Inflammatory macrophage (primary cell): ENCODE results near the gene PAK5.
A peak's percentile ranks its signal among the peaks of the same experiment; 100 is the strongest.

Source experiments
- DNase-seq, 2 donors: peaks; one replicate each; pipeline ENCODE4 v3.0.0-alpha.2; 2020 to 2022

Gene PAK5

GRCh38 chr20:9775176-9775575, 63.7 kb downstream of the PAK5 start:
- DNase-seq = no peak

GRCh38 chr20:9769954-9770353, 68.9 kb downstream of the PAK5 start:
- DNase-seq = no peak

GRCh38 chr20:9761476-9761875, 77.4 kb downstream of the PAK5 start:
- DNase-seq = no peak

GRCh38 chr20:9759392-9759791, 79.5 kb downstream of the PAK5 start:
- DNase-seq = no peak

- DNase-seq = no peak
Observed at GRCh38 chr20:9758752-9759151, 80.1 kb downstream of the PAK5 start.

- DNase-seq = no peak
Observed at GRCh38 chr20:9756660-9757059, 82.2 kb downstream of the PAK5 start.

- no peak for DNase-seq
Observed at GRCh38 chr20:9755301-9755700, 83.6 kb downstream of the PAK5 start.

GRCh38 chr20:9744551-9744950, 94.3 kb downstream of the PAK5 start:
- DNase-seq = no peak

GRCh38 chr20:9743871-9744270, 95.0 kb downstream of the PAK5 start:
- DNase-seq = no peak

- DNase-seq = no peak
Observed at GRCh38 chr20:9742821-9743220, 96.1 kb downstream of the PAK5 start.

- DNase-seq = no peak
Observed at GRCh38 chr20:9741996-9742395, 96.9 kb downstream of the PAK5 start.

GRCh38 chr20:9740486-9740885, 98.4 kb downstream of the PAK5 start:
- no peak for DNase-seq

GRCh38 chr20:9739991-9740390, 98.9 kb downstream of the PAK5 start:
- DNase-seq = no peak

GRCh38 chr20:9736373-9736772, 102.5 kb downstream of the PAK5 start:
- peak in 1 of 2 donors; percentile 24 for DNase-seq

- DNase-seq = no peak
Observed at GRCh38 chr20:9723501-9724202, 115.2 kb downstream of the PAK5 start.

GRCh38 chr20:9711872-9712271, 127.0 kb downstream of the PAK5 start:
- DNase-seq = no peak

GRCh38 chr20:9710685-9711084, 128.2 kb downstream of the PAK5 start:
- no peak for DNase-seq

- DNase-seq = no peak
Observed at GRCh38 chr20:9705722-9706476, 133.0 kb downstream of the PAK5 start.

GRCh38 chr20:9699181-9699580, 139.7 kb downstream of the PAK5 start:
- DNase-seq = no peak

GRCh38 chr20:9689041-9689440, 149.8 kb downstream of the PAK5 start:
- DNase-seq = no peak

GRCh38 chr20:9686866-9687265, 152.0 kb downstream of the PAK5 start:
- no peak for DNase-seq

- no peak for DNase-seq
Observed at GRCh38 chr20:9686455-9686854, 152.4 kb downstream of the PAK5 start.

- no peak for DNase-seq
Observed at GRCh38 chr20:9686001-9686400, 152.9 kb downstream of the PAK5 start.

- no peak for DNase-seq
Observed at GRCh38 chr20:9685011-9685410, 153.9 kb downstream of the PAK5 start.
